Activated naive CD4-positive, alpha-beta T cell treated with Interleukin-2 at 50 U/mL for 16 hours (primary cell): ENCODE measurements around the gene GOLGA8J.
"Not testable (repeated sequence)": the region's sequence is repeated elsewhere in the genome, so short reads cannot be mapped to it uniquely, and the experiment has no call there.

Experiments
- DNase-seq: peaks from one replicate; pipeline ENCODE4 v3.0.0-alpha.2; 2020

Gene GOLGA8J

GRCh38 chr15:30082655-30083054 lies at the start of gene GOLGA8J:
Gene GOLGA8J, plus strand, starts transcription at chr15:30082955. Its CDS starts 98 bp downstream, at chr15:30083053.
- DNase-seq, result not testable (repeated sequence)

- no peak for DNase-seq
These were observed 49.5 kb upstream of the GOLGA8J start for GRCh38 chr15:30033211-30033610.

GRCh38 chr15:30033763-30034162 lies 49.0 kb upstream of the GOLGA8J start:
- no peak for DNase-seq

GRCh38 chr15:30036036-30036703 lies 46.6 kb upstream of the GOLGA8J start:
- DNase-seq, result no peak

- no peak for DNase-seq
These were observed 43.9 kb upstream of the GOLGA8J start for GRCh38 chr15:30038667-30039523.

- DNase-seq, result no peak
These were observed 40.9 kb upstream of the GOLGA8J start for GRCh38 chr15:30041868-30042267.

GRCh38 chr15:30042556-30042955 lies 40.2 kb upstream of the GOLGA8J start:
- no peak for DNase-seq

- DNase-seq, result no peak
These were observed 39.5 kb upstream of the GOLGA8J start for GRCh38 chr15:30043211-30043655.

- no peak for DNase-seq
These were observed 38.4 kb upstream of the GOLGA8J start for GRCh38 chr15:30044377-30044776.

GRCh38 chr15:30044826-30045225 lies 37.9 kb upstream of the GOLGA8J start:
- not testable (repeated sequence) for DNase-seq

GRCh38 chr15:30045248-30046041 lies 37.3 kb upstream of the GOLGA8J start:
- DNase-seq, result not testable (repeated sequence)

- no peak for DNase-seq
These were observed 36.3 kb upstream of the GOLGA8J start for GRCh38 chr15:30046430-30046829.

GRCh38 chr15:30055604-30056003 lies 27.2 kb upstream of the GOLGA8J start:
- no peak for DNase-seq

GRCh38 chr15:30056166-30056565 lies 26.6 kb upstream of the GOLGA8J start:
- no peak for DNase-seq

GRCh38 chr15:30059771-30060170 lies 23.0 kb upstream of the GOLGA8J start:
- no peak for DNase-seq

- DNase-seq, result no peak
These were observed 19.9 kb upstream of the GOLGA8J start for GRCh38 chr15:30062881-30063280.

- no peak for DNase-seq
These were observed 18.8 kb upstream of the GOLGA8J start for GRCh38 chr15:30063835-30064546.

GRCh38 chr15:30065025-30065801 lies 17.5 kb upstream of the GOLGA8J start:
- no peak for DNase-seq

GRCh38 chr15:30068326-30068725 lies 14.4 kb upstream of the GOLGA8J start:
- DNase-seq, result no peak

GRCh38 chr15:30072630-30073029 lies 10.1 kb upstream of the GOLGA8J start:
- no peak for DNase-seq

- no peak for DNase-seq
These were observed 8.8 kb upstream of the GOLGA8J start for GRCh38 chr15:30073915-30074314.

GRCh38 chr15:30080816-30081215 lies 1.9 kb upstream of the GOLGA8J start:
- not testable (repeated sequence) for DNase-seq
